Hepatocyte (in vitro differentiated cells): ENCODE results near the gene NAA38. TPM values are rescaled to one million over a fixed set of nuclear protein-coding genes. Genes with fewer than 3 reads are reported as not detected.

Source experiments
- DNase-seq: peaks from one replicate; pipeline ENCODE4 v3.0.0-alpha.2; 2016; ENCODE audit warnings: low spot score
- H2AFZ ChIP-seq: fragments of 200-600 bp; sonication (generic); 2 replicates; pipeline ENCODE4 v1.6.0; 2016; ENCODE audit warnings: antibody characterized with exemption, mild to moderate bottlenecking
- H3K27ac ChIP-seq: fragments of 200-600 bp; sonication (generic); 2 replicates; pipeline ENCODE4 v1.5.1; 2016; ENCODE audit warnings: mild to moderate bottlenecking
- H3K27me3 ChIP-seq: fragments of 200-600 bp; sonication (generic); 2 replicates; pipeline ENCODE4 v1.6.1; 2016
- H3K36me3 ChIP-seq: fragments of 200-600 bp; sonication (generic); replicated peaks from 2 replicates; pipeline ENCODE4 v1.5.1; 2016; ENCODE audit warnings: low read depth; ENCODE audit not compliant: insufficient read depth
- H3K4me1 ChIP-seq: fragments of 200-600 bp; sonication (generic); 2 replicates; pipeline ENCODE4 v1.5.1; 2016; ENCODE audit warnings: mild to moderate bottlenecking, moderate library complexity; ENCODE audit not compliant: insufficient read depth
- H3K4me2 ChIP-seq: fragments of 200-600 bp; sonication (generic); 2 replicates; pipeline ENCODE4 v1.6.0; 2016
- H3K4me3 ChIP-seq: fragments of 200-600 bp; sonication (generic); 2 replicates; pipeline ENCODE4 v1.5.1; 2016; ENCODE audit warnings: mild to moderate bottlenecking
- H3K79me2 ChIP-seq: fragments of 200-600 bp; sonication (generic); 2 replicates; pipeline ENCODE4 v1.6.0; 2017; ENCODE audit warnings: mild to moderate bottlenecking
- H3K9me2 ChIP-seq: fragments of 200-600 bp; sonication (generic); replicated peaks from 2 replicates; pipeline ENCODE4 v1.6.0; 2017; ENCODE audit warnings: mild to moderate bottlenecking; ENCODE audit not compliant: insufficient read depth
- H3K9me3 ChIP-seq: fragments of 200-600 bp; sonication (generic); 2 replicates; pipeline ENCODE4 v1.5.1; 2016; ENCODE audit warnings: low read depth, mild to moderate bottlenecking
- H4K20me1 ChIP-seq: fragments of 200-600 bp; sonication (generic); 2 replicates; pipeline ENCODE4 v1.6.0; 2016; ENCODE audit warnings: mild to moderate bottlenecking; ENCODE audit not compliant: insufficient read depth, poor library complexity, severe bottlenecking
- EZH2 ChIP-seq: fragments of 200-600 bp; sonication (generic); IDR thresholded peaks from 2 replicates; pipeline ENCODE4 v1.6.1; 2016; ENCODE audit warnings: antibody characterized with exemption, mild to moderate bottlenecking, borderline replicate concordance
- EZH2phosphoT487 ChIP-seq: fragments of 200-600 bp; sonication (generic); IDR thresholded peaks from one replicate; pipeline ENCODE4 v1.6.1; 2018; ENCODE audit warnings: antibody characterized with exemption, mild to moderate bottlenecking, low read depth, moderate library complexity; ENCODE audit not compliant: unreplicated experiment, severe bottlenecking
- WGBS: methylation state at CpG from one replicate; pipeline ENCODE4 v1.1.6; 2016; ENCODE audit warnings: low lambda C conversion rate; ENCODE audit errors: missing lambda C conversion rate; 5-methylcytosine and 5-hydroxymethylcytosine counted together
- polyA plus RNA-seq: library from polyadenylated mRNA; unstranded; fragments of >200 nt; fragmentation: Nextera tagmentation; extraction: Ambion mirVana; gene quantifications from 2 replicates; pipeline ENCODE4 v1.2.1, GENCODE V29; 2016
- total RNA-seq: library from RNA; depleted of rRNA; stranded (reverse); fragments of >200 nt; gene quantifications from 2 replicates; pipeline ENCODE4 v1.2.3, GENCODE V29; 2014
- TF ChIP-seq, protein P1 (sequence below): fragments of 200-600 bp; sonication (generic); IDR thresholded peaks from 2 replicates; pipeline ENCODE4 v1.5.1; 2016; ENCODE audit warnings: antibody characterized with exemption, mild to moderate bottlenecking; ENCODE audit not compliant: poor library complexity

The NAA38 gene
- total and polyA plus RNA-seq, 2 experiments from 2014 or later = 66.0 to 147 TPM

DNA sequence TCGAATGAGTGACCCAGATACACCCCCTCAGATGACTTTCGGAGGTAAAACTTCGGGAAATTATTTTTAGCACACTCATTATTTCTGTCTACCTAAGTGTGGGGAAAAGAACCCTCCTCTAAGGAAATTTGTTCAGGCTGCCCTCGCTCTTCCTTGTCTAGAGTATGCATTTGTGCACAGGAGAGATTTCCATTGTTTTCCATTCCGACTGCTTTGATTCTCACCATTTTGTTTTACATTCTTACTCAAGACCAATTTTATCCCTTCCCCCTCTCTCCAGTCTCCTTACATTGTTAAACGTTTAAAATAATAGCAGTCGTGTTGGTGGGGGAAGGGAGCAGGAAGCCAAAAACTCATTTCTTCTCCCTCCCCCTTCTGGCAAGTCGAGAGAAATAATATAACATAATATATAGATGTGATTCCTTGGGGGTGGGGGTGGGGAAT is 29.7 kb upstream of the NAA38 start:
- Histone ChIP-seq H3K4me2 (peak overlapping the region; percentile 96), H3K36me3 (no peaks in the 10 kb centered on the region), H3K9me2 (no peaks in the 10 kb centered on the region), H2AFZ (no peak overlapping the region), H3K9me3 (no peaks in the 10 kb centered on the region), H3K27me3 (no peaks in the 10 kb centered on the region), H4K20me1 (peaks cover 7% of the 10 kb centered on the region), H3K27ac (peak overlapping the region; percentile 97), H3K4me1 (peaks cover 39% of the 10 kb centered on the region), H3K79me2 (peaks cover 54% of the 10 kb centered on the region), H3K4me3 (peak overlapping the region; percentile 75)
- no peak for TF ChIP-seq EZH2
- TF ChIP-seq, protein P1, sequence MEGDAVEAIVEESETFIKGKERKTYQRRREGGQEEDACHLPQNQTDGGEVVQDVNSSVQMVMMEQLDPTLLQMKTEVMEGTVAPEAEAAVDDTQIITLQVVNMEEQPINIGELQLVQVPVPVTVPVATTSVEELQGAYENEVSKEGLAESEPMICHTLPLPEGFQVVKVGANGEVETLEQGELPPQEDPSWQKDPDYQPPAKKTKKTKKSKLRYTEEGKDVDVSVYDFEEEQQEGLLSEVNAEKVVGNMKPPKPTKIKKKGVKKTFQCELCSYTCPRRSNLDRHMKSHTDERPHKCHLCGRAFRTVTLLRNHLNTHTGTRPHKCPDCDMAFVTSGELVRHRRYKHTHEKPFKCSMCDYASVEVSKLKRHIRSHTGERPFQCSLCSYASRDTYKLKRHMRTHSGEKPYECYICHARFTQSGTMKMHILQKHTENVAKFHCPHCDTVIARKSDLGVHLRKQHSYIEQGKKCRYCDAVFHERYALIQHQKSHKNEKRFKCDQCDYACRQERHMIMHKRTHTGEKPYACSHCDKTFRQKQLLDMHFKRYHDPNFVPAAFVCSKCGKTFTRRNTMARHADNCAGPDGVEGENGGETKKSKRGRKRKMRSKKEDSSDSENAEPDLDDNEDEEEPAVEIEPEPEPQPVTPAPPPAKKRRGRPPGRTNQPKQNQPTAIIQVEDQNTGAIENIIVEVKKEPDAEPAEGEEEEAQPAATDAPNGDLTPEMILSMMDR = no peak
- 4% methylated on average over 8 of the region's 8 CpGs for WGBS
- DNase-seq = no peak

GRCh38 chr17:7886227-7887037 is 29.1 kb upstream of the NAA38 start:
- Histone ChIP-seq H3K36me3 (no peaks in the 10 kb centered on the region), H3K27ac (peak overlapping the region; percentile 97), H2AFZ (no peak overlapping the region), H3K4me1 (peaks cover 45% of the 10 kb centered on the region), H3K27me3 (no peaks in the 10 kb centered on the region), H3K9me2 (no peaks in the 10 kb centered on the region), H3K9me3 (no peaks in the 10 kb centered on the region), H4K20me1 (peaks cover 7% of the 10 kb centered on the region), H3K4me3 (peak overlapping the region; percentile 75), H3K4me2 (peak overlapping the region; percentile 96), H3K79me2 (peaks cover 47% of the 10 kb centered on the region)
- 4% methylated on average over 27 of the region's 30 CpGs for WGBS
- no peak for TF ChIP-seq EZH2phosphoT487
- TF ChIP-seq, protein P1 = no peak
- no peak for TF ChIP-seq EZH2
- peak; percentile 64 for DNase-seq

DNA sequence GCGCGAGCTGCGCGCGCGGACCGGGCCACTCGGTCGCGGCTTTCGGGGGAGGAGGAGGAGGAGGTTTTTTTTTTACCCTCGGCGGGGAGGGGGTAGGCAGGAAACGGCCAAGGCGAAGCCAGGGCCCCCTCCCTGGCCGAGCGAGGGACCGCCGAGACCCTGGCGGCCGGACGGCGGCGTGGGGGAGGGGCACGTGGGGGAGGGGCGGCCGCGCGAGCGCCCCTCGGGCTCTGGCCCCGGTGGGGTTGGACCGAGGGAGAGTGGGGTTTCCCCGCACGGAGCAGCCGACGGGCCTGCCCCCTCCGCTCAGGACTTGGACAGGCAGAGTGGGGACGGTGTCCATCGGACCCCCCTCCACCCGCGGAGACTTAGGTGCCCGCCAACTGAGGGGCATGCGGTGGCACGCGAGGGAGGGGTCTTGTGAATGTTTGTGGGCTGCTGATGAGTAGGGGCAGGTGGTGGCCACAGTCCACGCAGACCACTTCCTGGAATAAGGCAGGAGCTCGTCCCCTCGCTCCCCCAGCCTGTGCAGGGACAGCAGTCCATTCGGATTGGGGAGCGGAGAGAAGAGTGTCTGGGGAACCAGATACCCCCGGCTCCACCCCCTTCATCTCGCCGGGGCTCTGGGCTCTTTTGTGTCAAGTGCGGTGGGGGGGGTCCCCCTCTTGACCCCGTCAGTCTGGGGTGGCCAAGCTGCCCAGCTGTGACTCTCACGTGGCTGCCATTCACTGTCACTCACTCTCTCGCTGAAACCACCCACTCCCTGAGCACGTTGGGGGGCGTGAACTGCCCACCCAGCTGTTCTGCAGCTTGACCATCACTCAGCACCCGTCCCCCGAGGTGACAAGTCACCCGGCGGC is 28.2 kb upstream of the NAA38 start:
- Histone ChIP-seq H3K4me3 (peak overlapping the region; percentile 75), H3K9me2 (no peaks in the 10 kb centered on the region), H3K27me3 (no peaks in the 10 kb centered on the region), H3K36me3 (no peaks in the 10 kb centered on the region), H3K4me2 (peak overlapping the region; percentile 96), H3K9me3 (no peaks in the 10 kb centered on the region), H3K4me1 (peaks cover 54% of the 10 kb centered on the region), H3K79me2 (peaks cover 41% of the 10 kb centered on the region), H4K20me1 (peaks cover 7% of the 10 kb centered on the region), H3K27ac (peak overlapping the region; percentile 97), H2AFZ (no peak overlapping the region)
- WGBS = 3% methylated on average over 44 of the region's 64 CpGs
- DNase-seq = peak; percentile 69
- no peak for TF ChIP-seq EZH2phosphoT487
- TF ChIP-seq, protein P1 = no peak
- TF ChIP-seq EZH2 = no peak
